K562 (cell line): ENCODE measurements around the gene COMMD9. TPM values are rescaled to one million over a fixed set of nuclear protein-coding genes. Genes with fewer than 3 reads are reported as not detected.

Source experiments
- ATAC-seq: fragments of 200-7000 bp; cut with Tn5 transposase; 3 replicates; pipeline ENCODE4 v1.9.1; 2020; ENCODE audit warnings: moderate library complexity
- BruUV-seq: library from RNA; stranded (reverse); fragments of 400-500 nt; replicated peaks from 2 replicates; lab custom pipeline; 2021; lab: Mats Ljungman, UMichigan
- CTCF ChIA-PET: fragments of 300-600 bp; formaldehyde crosslinking; extraction: SDS; loops from one replicate; lab custom pipeline; 2021; ENCODE audit warnings: low intra/inter-chr PET ratio; lab: Yijun Ruan, JAX
- POLR2A ChIA-PET: fragments of 300-600, 350-650 bp; sonication (Branson Sonifier 250); formaldehyde crosslinking; extraction: SDS; loops from one replicate; lab custom pipeline; 2021; ENCODE audit warnings: antibody characterized with exemption, inconsistent platforms; lab: Yijun Ruan, JAX
- DNase-seq, 4 experiments: peaks; one replicate each; pipeline versions ENCODE4 v3.0.0 to v3.0.0-alpha.2; 2011 to 2018; ENCODE audit warnings: low spot score in 3 of 4, mixed read lengths in 3 of 4; ENCODE audit errors: extremely low read depth in 1 of 4
- FAIRE-seq: peaks from 2 replicates; lab custom pipeline; 2011; peaks lifted over from hg19 to GRCh38; lab: Jason Lieb, UNC
- H2AFZ ChIP-seq: 2 replicates; pipeline ENCODE4 v1.6.0; 2011; ENCODE audit warnings: low read depth, low read length, control low read depth, inconsistent platforms
- H3K27ac ChIP-seq: fragments of 200-600 bp; 3 replicates; pipeline ENCODE4 v1.8.0; 2011; ENCODE audit warnings: low read depth, mild to moderate bottlenecking, control low read depth, inconsistent platforms, low read length, moderate library complexity, mixed read lengths; ENCODE audit errors: extremely low read depth
- H3K27me3 ChIP-seq, 2 experiments: fragments of 300-600 bp in 1 of 2; 2 replicates in 1 of 2; 3 replicates in 1 of 2; pipeline versions ENCODE4 v1.6.0 to v1.8.0; 2011; ENCODE audit warnings: inconsistent platforms in 2 of 2, low read length in 2 of 2, mild to moderate bottlenecking in 1 of 2, mixed read lengths in 1 of 2, moderate library complexity in 1 of 2; ENCODE audit not compliant: control insufficient read depth in 2 of 2, insufficient read depth in 2 of 2
- H3K36me3 ChIP-seq: fragments of 300-600 bp; 3 replicates; pipeline ENCODE4 v1.8.0; 2011; ENCODE audit warnings: mild to moderate bottlenecking, low read length, inconsistent platforms; ENCODE audit not compliant: control insufficient read depth, insufficient read depth
- H3K4me1 ChIP-seq, 2 experiments: fragments of 200-600 bp in 1 of 2; replicated peaks in 1 of 2; 2 replicates in 1 of 2; 3 replicates in 1 of 2; pipeline versions ENCODE4 v1.5.1 to v1.8.0; 2011; ENCODE audit warnings: inconsistent platforms in 2 of 2, low read length in 2 of 2, mild to moderate bottlenecking in 1 of 2, mixed read lengths in 1 of 2, moderate library complexity in 1 of 2; ENCODE audit not compliant: control insufficient read depth in 2 of 2, insufficient read depth in 2 of 2
- H3K4me2 ChIP-seq: 2 replicates; pipeline ENCODE4 v1.6.1; 2011; ENCODE audit warnings: low read length, control low read depth, inconsistent platforms, mixed read lengths; ENCODE audit not compliant: insufficient read depth
- H3K4me3 ChIP-seq: fragments of 200-600 bp; sonication (generic), shearing (Covaris generic); 2 replicates; pipeline ENCODE4 v1.5.1; 2016; ENCODE audit warnings: control low read depth, inconsistent platforms
- H3K79me2 ChIP-seq: fragments of 200-600 bp; 3 replicates; pipeline ENCODE4 v1.8.0; 2011; ENCODE audit warnings: low read length, inconsistent platforms; ENCODE audit not compliant: control insufficient read depth, insufficient read depth
- H3K9ac ChIP-seq, 2 experiments: 2 replicates each; pipeline versions ENCODE4 v1.6.0 to v1.6.1; 2011; ENCODE audit warnings: low read depth in 2 of 2, low read length in 2 of 2, control low read depth in 1 of 2, inconsistent platforms in 1 of 2, mild to moderate bottlenecking in 1 of 2, mixed read lengths in 1 of 2; ENCODE audit not compliant: insufficient read depth in 1 of 2
- H3K9me1 ChIP-seq: one replicate; pipeline ENCODE4 v1.6.0; 2011; ENCODE audit warnings: inconsistent platforms, mild to moderate bottlenecking, low read length, moderate library complexity; ENCODE audit not compliant: control insufficient read depth, insufficient read depth
- H3K9me3 ChIP-seq: replicated peaks from 2 replicates; pipeline ENCODE4 v1.5.1; 2011; ENCODE audit warnings: low read depth, low read length, inconsistent platforms; ENCODE audit not compliant: control insufficient read depth, insufficient read depth
- H4K20me1 ChIP-seq: replicated peaks from 2 replicates; pipeline ENCODE4 v1.6.1; 2011; ENCODE audit warnings: low read length, inconsistent platforms, mixed read lengths; ENCODE audit not compliant: control insufficient read depth, insufficient read depth
- ESRRA ChIP-seq: fragments of 450-650 bp; IDR thresholded peaks from 2 replicates; pipeline ENCODE4 v1.6.1; 2014; ENCODE audit warnings: low read depth, mild to moderate bottlenecking, moderate library complexity, borderline replicate concordance
- JUND ChIP-seq, 2 experiments: IDR thresholded peaks; 2 replicates in 1 of 2; 3 replicates in 1 of 2; pipeline ENCODE4 v1.6.1; 2011; ENCODE audit warnings: borderline replicate concordance in 2 of 2, low read depth in 2 of 2, low read length in 2 of 2, improper control_type of control experiment in 1 of 2, missing biosample characterization in 1 of 2, missing genetic modification characterization in 1 of 2, missing genetic modification reagents in 1 of 2
- NFIC ChIP-seq: fragments of 450-650 bp; IDR thresholded peaks from 2 replicates; pipeline ENCODE4 v1.6.1; 2017; ENCODE audit warnings: mild to moderate bottlenecking, inconsistent platforms
- NR3C1 ChIP-seq: sonication (generic); formaldehyde crosslinking; IDR thresholded peaks from 2 replicates; pipeline ENCODE4 v1.8.1; 2022; ENCODE audit warnings: missing genetic modification reagents
- RUNX1 ChIP-seq: sonication (generic); IDR thresholded peaks from 2 replicates; pipeline ENCODE4 v1.6.1; 2016; ENCODE audit warnings: antibody characterized with exemption, low read depth
- YBX1 ChIP-seq: fragments of 450-650 bp; IDR thresholded peaks from 2 replicates; pipeline ENCODE4 v1.7.1; 2016; ENCODE audit warnings: mild to moderate bottlenecking
- ZKSCAN3 ChIP-seq: fragments of 250-450 bp; sonication (Bioruptor Pico); IDR thresholded peaks from 2 replicates; pipeline ENCODE4 v1.4.0; 2020
- WGBS: fragments of 100-300 bp; shearing (Covaris generic); methylation state at CpG from one replicate; pipeline ENCODE4 v1.1.6; 2016; ENCODE audit warnings: low coverage, mixed read lengths; ENCODE audit not compliant: insufficient coverage; ENCODE audit errors: missing lambda C conversion rate; 5-methylcytosine and 5-hydroxymethylcytosine counted together
- in situ Hi-C: fragments of 300-500 bp; cut with MboI; formaldehyde crosslinking; loops from 4 replicates; pipeline ENCODE4 v1.15.0; 2018; ENCODE audit warnings: inconsistent platforms, mixed read lengths
- intact Hi-C: fragments of 100-400 bp; cut with micrococcal nuclease; formaldehyde crosslinking; loops from 2 replicates; pipeline ENCODE4 v1.14.2; 2022
- polyA plus RNA-seq, 8 experiments: library from polyadenylated mRNA; depleted of rRNA in 4 of 8; stranded (reverse) in 5 of 8; unstranded in 3 of 8; fragments of >200 nt; fragmentation: Nextera tagmentation in 2 of 8; fragmentation: Illumina TruSeq in 1 of 8; extraction: Ambion mirVana in 2 of 8; extraction: Trizol in 1 of 8; gene quantifications; 2 replicates each; pipeline versions ENCODE4 v1.2.1 to v1.2.3, GENCODE V29; 2011 to 2014; ENCODE audit warnings: inconsistent platforms in 1 of 8, missing spikeins in 1 of 8
- total RNA-seq, 7 experiments: library from RNA; depleted of rRNA in 6 of 7; stranded (reverse); fragments of >200 nt in 6 of 7; fragmentation: Illumina TruSeq in 2 of 7; extraction: Trizol in 2 of 7; gene quantifications; 2 replicates each; pipeline versions ENCODE4 v1.2.1 to v1.2.3, GENCODE V29; 2011 to 2021; ENCODE audit warnings: low replicate concordance in 1 of 7
- TF ChIP-seq, protein P1 (sequence below): fragments of 250-450 bp; sonication (Bioruptor Pico); IDR thresholded peaks from 2 replicates; pipeline ENCODE4 v1.9.0; 2021; ENCODE audit warnings: mild to moderate bottlenecking

Gene COMMD9
- total and polyA plus RNA-seq, 9 of the 15 experiments (the other 6 are each of a cell fraction or from before 2014, with no cell fraction given) = 27.3 to 121 (median 48.0) TPM

DNA sequence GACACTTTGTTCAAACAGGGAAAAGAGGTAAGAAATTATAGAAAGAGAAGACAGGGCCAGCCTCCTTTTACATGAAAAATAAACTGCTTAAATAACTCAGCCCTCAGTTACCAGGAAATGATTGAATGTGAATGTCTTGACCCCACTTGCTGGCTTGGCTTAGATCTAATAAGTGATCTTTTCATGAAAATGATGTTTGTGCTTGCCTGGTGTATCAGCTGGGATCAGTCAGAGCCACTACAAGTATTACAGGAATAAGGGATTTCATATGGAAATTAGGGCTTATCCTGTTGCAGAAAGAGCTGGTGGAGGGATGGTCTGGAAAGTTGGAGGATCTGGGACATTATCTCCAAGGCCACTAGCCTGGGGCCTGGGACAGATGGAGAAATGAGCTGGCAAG, 51.8 kb downstream of the COMMD9 start:
- H3K9me1 ChIP-seq = no peaks in the 10 kb centered on the region
- no TSS peak for BruUV-seq
- TF ChIP-seq NR3C1 (CRISPR knock-in tag) = no peak
- TF ChIP-seq ZKSCAN3 (CRISPR knock-in tag) = no peak
- TF ChIP-seq NFIC = no peak
- TF ChIP-seq, protein P1, sequence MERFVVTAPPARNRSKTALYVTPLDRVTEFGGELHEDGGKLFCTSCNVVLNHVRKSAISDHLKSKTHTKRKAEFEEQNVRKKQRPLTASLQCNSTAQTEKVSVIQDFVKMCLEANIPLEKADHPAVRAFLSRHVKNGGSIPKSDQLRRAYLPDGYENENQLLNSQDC = no peak
- TF ChIP-seq, all 486 proteins: peak for 0
- ChIA-PET POLR2A (no interaction called here), CTCF (no interaction called here)
- H3K4me2 ChIP-seq = no peak overlapping the region
- H3K9ac ChIP-seq = no peak overlapping the region
- no peak overlapping the region for H3K4me3 ChIP-seq
- intact Hi-C loops = no loop called here
- no peaks in the 10 kb centered on the region; a peak in 1 of 5 replicates for H3K27me3 ChIP-seq
- no peaks in the 10 kb centered on the region for H3K79me2 ChIP-seq
- H3K4me1 ChIP-seq = no peaks in the 10 kb centered on the region
- no peak for FAIRE-seq
- no peak for DNase-seq
- H3K9me3 ChIP-seq = no peaks in the 10 kb centered on the region
- no peaks in the 10 kb centered on the region for H3K36me3 ChIP-seq
- no peaks in the 10 kb centered on the region; the same call in 1 of the 2 replicates for H4K20me1 ChIP-seq
- no peak overlapping the region for H3K27ac ChIP-seq
- ATAC-seq = no peak
- no peak overlapping the region for H2AFZ ChIP-seq
- in situ Hi-C loops = no loop called here

DNA sequence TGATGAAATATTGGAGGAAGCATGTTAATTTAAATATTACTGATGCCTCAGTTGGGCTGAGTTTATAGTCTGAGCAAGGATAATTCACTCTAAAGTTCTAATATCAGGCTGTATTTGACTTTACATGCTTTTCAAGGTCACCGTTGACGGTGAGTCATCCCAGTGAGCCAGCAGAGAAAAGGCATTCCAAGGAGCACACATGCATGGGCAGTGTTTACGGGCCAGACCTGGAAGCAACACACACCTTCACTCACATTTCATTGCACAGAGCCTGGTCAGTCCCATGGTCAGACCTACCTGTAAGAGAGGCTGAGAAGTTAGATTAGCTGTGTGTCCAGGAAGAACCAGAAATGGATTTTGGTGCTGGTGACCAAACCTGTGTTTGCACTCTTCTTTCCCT, 53.5 kb downstream of the COMMD9 start:
- 0 out of 2 replicates have a peak, but pooled peaks have one; percentile 26 for TF ChIP-seq ESRRA
- 0 out of 2 replicates have a peak, but pooled peaks have one; percentile 6 for TF ChIP-seq JUND (IDR thresholded peaks at IDR 0.05; ENCODE audit: borderline replicate concordance, low read depth, low read length)
- no peak for TF ChIP-seq JUND (tag; IDR thresholded peaks at IDR 0.05; ENCODE audit: borderline replicate concordance, low read depth, low read length)
- no peak for TF ChIP-seq YBX1
- TF ChIP-seq RUNX1 = no peak
- Histone ChIP-seq H4K20me1 (no peaks in the 10 kb centered on the region), H3K9me3 (no peaks in the 10 kb centered on the region), H3K4me1 (no peaks in the 10 kb centered on the region), H3K36me3 (no peaks in the 10 kb centered on the region), H3K27ac (no peak overlapping the region), H3K79me2 (no peaks in the 10 kb centered on the region), H3K9ac (no peak overlapping the region), H3K9me1 (no peaks in the 10 kb centered on the region), H3K27me3 (no peaks in the 10 kb centered on the region), H2AFZ (no peak overlapping the region), H3K4me2 (no peak overlapping the region), H3K4me3 (no peak overlapping the region)
- intact Hi-C loops = no loop called here
- no TSS peak for BruUV-seq
- CTCF ChIA-PET = no interaction called here
- FAIRE-seq (no peak), ATAC-seq (no peak), DNase-seq (no peak)
- WGBS = 6% methylated on average over 3 of the region's 3 CpGs
- POLR2A ChIA-PET = no interaction called here
- in situ Hi-C loops = no loop called here
